Peyer's patch (tissue), 4 donors: ENCODE measurements around the gene PLP2.

Source experiments
- POLR2A ChIP-seq, 2 donors: fragments of 450-650 bp; IDR thresholded peaks; one replicate each; pipeline ENCODE4 v1.5.1; 2017; ENCODE audit warnings: antibody characterized with exemption in 2 of 2, mild to moderate bottlenecking in 2 of 2, moderate library complexity in 2 of 2
- TF ChIP-seq, protein P1 (sequence below), 6 experiments: fragments of 450-650 bp in 4 of 6; fragments of 200-600 bp in 2 of 6; sonication (generic) in 1 of 6; IDR thresholded peaks; one replicate each; pipeline ENCODE4 v1.5.1; 2017 to 2019; ENCODE audit warnings: antibody characterized with exemption in 6 of 6, mild to moderate bottlenecking in 3 of 6, moderate library complexity in 1 of 6

DNA sequence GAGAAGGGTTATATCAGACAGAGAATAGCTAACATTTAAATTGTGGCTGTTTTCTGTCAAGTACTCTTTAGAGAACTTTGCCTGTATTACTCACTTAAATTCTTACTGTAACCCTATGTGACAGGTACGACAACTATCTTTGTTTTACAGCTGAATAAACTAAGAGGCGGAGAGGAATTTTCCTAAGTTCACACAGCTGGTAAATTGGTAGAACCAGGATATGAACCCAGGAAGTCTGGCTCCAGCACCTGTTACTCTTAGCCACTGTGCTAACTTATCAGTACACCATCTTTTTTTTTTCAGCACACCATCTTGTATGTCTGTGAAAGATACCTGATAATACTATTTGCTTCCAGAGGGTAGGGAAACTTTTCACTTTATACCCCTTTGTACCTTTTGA, 30.3 kb downstream of the PLP2 start:
- TF ChIP-seq, protein P1, sequence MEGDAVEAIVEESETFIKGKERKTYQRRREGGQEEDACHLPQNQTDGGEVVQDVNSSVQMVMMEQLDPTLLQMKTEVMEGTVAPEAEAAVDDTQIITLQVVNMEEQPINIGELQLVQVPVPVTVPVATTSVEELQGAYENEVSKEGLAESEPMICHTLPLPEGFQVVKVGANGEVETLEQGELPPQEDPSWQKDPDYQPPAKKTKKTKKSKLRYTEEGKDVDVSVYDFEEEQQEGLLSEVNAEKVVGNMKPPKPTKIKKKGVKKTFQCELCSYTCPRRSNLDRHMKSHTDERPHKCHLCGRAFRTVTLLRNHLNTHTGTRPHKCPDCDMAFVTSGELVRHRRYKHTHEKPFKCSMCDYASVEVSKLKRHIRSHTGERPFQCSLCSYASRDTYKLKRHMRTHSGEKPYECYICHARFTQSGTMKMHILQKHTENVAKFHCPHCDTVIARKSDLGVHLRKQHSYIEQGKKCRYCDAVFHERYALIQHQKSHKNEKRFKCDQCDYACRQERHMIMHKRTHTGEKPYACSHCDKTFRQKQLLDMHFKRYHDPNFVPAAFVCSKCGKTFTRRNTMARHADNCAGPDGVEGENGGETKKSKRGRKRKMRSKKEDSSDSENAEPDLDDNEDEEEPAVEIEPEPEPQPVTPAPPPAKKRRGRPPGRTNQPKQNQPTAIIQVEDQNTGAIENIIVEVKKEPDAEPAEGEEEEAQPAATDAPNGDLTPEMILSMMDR (IDR thresholded peaks at IDR 0.05): no peak
- TF ChIP-seq POLR2A (IDR thresholded peaks at IDR 0.05): no peak
